Stimulated activated CD4-positive, alpha-beta T cell treated with anti-CD3 and anti-CD28 coated beads, Interleukin-4, amount 100 ng/mL, for 24 hours (primary cell): ENCODE data around the gene SLC13A4.
"Not testable (repeated sequence)": the region's sequence is repeated elsewhere in the genome, so short reads cannot be mapped to it uniquely, and the experiment has no call there.

Source experiments
- DNase-seq: peaks from one replicate; pipeline ENCODE4 v3.0.0-alpha.2; 2020

The SLC13A4 gene, protein sequence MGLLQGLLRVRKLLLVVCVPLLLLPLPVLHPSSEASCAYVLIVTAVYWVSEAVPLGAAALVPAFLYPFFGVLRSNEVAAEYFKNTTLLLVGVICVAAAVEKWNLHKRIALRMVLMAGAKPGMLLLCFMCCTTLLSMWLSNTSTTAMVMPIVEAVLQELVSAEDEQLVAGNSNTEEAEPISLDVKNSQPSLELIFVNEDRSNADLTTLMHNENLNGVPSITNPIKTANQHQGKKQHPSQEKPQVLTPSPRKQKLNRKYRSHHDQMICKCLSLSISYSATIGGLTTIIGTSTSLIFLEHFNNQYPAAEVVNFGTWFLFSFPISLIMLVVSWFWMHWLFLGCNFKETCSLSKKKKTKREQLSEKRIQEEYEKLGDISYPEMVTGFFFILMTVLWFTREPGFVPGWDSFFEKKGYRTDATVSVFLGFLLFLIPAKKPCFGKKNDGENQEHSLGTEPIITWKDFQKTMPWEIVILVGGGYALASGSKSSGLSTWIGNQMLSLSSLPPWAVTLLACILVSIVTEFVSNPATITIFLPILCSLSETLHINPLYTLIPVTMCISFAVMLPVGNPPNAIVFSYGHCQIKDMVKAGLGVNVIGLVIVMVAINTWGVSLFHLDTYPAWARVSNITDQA

DNA sequence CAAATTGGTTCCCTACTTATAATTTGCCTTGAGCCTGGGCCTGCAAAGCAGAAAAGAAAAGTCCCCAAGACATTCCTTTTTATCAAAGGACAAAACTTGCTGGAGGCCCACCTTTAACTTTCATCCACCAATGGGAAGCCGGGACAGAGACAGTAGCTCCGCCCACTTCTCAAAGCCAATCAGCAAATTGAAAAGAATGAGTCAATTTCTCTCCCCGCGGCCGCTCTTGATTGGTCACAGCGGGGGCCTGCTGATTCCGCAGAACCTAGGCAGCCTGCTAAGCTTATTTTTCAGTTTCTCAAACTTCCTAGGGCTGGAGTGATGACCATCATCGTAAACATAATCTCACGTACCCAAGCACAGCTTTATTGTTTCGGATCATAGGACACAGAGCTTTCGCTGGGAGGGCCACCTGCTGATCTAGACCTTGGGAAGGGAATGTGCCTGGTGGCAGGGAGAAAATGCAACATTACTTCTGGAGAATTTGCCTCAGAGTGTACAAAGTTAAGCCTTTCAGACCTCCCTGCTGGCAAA, at the start of gene SLC13A4:
Gene SLC13A4, minus strand, starts transcription at position 51 of the 534 bp plus-strand sequence. CDS start 690 bp downstream, outside the sequence.
- DNase-seq = no peak

DNA sequence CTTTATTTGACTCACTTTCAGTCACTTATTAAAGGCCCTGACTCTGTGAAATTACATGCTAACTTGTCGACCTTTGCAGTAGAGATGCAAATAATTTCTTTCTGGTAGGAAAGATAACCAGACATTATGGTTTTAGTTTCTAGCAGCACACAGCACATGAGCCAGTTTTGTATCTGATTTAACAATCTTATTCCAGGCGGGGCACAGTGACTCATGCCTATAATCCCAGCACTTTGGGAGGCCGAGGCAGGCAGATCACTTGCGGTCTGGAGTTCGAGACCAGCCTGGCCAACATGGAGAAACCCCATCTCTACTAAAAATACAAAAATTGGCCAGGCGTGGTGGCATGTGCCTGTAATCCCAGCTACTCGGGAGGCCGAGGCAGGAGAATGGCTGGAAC, 47.9 kb upstream of the SLC13A4 start:
- DNase-seq = not testable (repeated sequence)

DNA sequence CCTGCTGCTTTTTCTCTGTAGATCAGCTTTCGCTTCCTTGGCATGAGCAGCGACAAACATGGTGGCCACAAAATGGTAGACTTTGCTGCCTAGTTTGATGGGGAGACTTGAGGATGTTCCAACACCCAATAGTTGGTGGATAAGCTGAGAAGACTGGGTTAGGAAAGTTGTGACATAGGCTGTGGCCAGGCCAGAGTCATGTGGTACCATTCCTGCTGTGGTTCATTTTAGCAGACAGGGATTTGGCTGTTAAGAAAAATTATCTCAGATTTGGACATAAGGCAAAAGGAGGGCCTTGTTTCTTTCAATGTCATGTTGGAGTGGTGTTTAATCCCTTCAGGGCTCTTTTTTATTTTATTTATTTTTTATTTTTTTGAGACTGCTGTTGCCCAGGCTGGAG, 47.2 kb upstream of the SLC13A4 start:
- no peak for DNase-seq

DNA sequence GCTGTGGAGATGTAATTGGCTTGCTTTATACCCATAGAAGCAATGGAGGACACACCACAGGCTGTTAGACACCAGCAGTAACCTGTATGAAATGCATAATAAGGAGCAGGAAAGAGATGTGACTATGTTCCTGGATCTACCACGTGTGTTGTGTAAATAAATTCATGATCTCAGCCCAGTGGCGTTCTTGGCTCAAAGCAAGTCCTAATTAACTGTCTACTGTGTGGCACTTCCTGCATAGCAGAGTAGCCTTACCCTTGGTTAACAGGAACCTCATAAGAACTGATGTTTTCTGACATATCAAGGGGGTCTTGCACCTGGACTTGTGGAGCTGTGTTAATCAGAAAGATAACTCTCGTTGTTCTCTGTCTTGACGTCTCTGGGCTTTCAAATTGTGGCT, 46.3 kb upstream of the SLC13A4 start:
- DNase-seq = no peak

DNA sequence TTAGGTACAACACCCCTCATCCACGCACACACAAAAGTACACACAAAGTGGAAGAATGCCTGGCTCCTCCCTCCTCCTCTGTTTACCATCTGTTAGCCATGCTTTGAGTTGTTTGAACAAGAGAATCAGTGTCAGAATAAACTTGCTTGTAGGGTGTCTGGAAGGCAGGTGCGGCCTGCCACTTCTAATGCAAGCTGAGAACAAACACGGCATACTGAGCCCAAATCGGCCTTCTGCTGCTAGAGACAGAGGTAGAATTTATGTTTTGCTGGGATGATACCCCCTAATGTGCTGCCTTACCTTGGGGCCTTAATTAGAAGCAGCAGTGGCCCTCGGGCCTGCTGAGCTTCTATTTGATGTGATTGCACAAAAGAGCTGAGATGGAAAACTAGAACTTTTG, 45.5 kb upstream of the SLC13A4 start:
- DNase-seq = no peak

DNA sequence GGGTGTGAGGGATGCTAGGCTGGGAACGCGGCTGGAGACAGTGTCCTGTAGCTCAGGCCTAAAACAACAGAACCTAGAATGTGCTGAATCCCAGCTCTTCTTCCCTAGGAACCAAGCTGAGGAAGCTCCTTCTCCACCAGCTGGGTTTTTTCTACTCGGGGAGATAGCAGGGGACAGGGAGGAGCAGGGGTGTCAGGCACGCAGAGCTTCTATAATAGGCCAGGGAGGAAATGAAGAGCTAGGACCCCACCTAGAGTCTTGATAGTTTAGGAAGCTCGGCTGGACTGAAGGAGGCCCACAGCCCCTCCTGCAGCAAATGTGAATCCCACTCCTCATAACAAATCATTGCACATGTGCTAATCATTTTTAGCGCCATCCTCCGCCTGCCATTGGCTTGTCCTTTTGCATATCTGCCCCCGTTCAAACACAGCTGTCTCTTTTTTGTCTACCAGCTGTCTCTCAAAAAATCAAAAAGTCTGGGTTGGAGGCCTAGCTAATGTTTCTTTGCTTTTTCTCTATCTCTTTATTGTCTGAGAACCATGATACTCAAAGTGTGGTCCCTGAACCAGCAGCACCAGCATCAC, 44.7 kb upstream of the SLC13A4 start:
- no peak for DNase-seq

DNA sequence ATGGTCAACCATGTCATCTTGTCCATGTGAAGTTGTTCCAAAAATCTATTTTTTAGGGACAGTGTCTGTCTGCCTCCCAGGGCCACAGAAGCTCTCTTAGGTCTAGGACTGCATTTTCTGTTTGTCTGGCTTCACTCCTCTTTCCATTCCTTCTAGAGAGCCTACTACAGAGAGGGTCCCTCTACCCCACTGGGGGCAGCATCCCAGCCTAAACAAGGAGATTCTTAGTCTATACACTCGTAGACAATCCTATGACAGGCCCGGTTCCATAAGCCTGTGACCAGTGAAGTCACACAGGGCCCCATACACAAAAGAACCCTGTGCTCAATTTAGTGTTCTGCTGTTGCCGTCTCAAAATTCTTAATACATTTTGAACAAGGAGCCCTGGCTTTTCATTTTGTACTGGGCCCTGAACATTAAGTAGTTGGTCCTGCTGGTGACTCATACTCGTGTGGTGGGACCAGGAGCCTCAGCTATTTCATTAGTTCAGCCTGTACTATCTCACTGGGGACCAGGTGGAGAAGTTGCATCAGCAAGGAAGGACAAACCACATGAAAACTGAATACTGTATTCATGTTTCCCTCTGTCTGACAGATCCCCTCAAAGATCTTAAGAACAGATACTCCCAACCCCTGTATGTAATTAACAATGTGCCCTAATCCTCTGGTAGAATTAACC, 44.1 kb upstream of the SLC13A4 start:
- no peak for DNase-seq

DNA sequence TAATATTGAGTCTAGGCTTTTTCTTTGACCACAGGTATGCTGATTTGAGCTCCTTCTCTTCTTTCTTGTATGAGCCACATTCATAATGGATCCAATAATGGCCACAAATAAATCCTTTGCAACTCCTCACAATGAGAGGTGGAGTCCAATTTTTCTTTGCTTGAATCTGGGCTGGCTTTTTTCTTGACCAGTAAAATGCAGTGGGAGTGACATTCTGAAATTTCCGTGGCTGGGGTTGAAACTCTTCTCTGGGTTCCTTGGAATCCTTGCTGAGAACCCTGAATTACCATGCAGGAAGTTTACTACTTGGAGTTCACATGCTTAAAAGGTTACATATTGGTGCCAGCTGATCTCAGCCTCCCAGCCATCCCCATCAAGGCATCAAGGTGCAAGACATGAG, 43.1 kb upstream of the SLC13A4 start:
- DNase-seq = no peak

DNA sequence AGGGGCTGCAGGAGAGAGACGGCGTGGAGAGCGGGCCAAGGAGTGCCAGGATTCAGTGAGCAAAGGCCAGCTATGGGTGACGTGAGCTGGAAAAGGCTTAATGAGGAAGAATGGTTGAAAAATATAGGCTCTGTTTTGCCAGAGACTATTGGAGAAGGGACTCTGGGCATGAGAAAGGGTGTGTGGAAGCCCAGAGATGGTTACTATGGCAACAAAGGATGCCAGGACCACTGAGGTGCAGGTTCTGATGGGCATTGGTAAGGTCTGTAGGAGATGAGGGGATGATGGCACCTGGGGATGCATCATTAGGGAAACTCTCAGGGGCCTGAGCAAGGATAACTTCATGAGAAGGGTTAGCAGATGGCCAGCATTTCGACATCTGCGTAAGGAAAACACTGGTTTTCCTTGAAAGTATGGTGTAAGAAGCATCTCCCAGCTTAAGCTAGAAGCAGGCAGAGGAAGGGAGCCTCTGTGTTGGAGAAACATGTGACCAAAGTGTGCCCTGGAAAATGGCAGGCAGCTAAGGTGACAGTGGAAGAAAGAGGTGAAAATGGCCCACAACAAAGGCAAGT, 42.2 kb upstream of the SLC13A4 start:
- no peak for DNase-seq

DNA sequence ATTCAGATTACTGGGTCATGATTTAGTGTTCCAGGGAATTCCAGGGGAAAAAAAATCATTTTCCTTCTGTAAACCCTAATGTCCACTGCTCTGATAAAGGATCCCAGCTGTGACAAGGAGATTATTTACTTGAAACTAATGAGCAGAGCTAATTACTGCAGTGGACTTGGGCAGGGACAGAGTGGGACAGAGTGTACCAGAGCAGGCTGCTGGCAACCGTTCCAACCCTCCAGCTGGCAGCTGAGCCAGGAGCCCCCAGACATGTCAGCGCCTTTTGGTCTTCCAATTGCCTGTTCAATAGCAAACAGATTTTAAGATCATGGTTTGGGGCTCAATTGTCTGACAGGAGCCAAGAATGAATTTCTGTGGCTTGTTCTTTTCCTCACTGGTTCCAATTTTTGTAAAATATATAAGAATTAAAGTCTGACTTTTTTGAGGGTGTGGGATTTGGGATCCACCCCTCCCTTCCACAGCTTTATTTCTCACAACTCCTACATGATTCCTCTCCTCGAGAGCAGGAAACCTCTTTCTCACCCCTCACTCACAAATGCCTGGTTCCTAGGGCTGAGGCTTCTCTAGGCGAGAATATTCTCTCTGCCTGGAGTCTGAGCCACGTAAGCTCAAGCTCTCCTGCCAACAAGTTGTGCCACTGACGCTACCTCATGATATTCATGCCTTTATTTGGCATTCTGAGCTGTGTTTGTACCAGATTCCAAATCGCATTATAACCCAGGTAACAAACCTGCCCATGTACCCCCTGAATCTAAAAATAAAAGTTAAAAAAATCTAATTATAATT, 41.2 kb upstream of the SLC13A4 start:
- DNase-seq = no peak

DNA sequence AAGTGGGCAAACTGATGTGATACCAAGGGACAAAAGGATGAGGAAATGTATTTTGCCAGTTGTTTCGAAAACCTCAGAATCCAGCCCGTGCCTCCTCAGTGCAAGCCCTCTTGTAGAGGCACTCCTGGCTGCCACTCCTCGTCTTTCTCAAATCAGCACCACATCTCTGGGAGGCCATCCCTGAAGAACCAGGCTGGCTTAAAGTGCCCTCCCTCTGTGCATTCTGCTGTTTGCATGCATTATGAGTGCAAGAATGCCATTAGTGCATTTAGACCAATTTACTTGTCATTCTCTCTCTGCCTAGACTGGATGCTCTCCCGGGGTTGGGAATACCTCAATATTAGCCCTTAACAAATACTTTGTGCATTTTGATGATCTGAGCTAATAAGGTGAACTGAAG, 40.5 kb upstream of the SLC13A4 start:
- DNase-seq = no peak

DNA sequence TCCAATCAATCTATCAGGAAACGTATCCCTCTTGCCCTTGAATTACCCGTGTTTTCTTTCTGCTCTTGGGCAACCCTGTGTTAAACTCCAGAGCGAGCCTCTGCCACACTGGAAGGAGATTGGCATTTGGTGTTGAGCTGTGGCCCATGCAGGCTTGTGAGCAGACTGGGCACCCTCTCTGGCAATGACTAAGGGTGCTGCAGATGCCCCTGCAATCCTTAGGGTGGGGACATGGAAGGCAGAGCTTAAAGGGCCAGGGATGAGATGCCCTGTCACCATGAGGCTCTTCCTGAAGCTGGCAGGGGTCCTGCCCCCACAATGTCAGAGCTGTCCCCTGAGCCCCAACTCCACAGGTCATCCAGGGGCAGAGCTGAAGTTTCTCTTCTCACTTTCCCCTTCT, 40.1 kb upstream of the SLC13A4 start:
- DNase-seq = no peak

DNA sequence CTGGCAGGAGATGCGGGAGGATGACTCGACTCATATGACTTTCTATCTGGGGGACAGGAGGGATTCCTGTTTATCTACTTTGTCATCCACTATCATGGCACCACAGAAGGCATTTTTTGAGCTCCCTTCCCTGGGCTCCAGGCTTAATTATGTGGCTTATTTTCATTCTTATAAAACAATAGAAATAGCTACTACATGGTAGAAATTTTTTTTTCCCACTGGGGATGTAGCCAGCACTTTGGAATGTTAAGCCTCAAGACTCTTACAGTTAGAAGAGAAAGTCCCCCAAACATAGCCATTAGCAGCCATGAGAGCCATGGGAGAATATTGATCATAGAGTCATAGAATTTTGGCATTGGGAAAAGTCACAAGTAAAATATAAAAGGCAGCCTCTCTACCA, 35.3 kb upstream of the SLC13A4 start:
- no peak for DNase-seq

DNA sequence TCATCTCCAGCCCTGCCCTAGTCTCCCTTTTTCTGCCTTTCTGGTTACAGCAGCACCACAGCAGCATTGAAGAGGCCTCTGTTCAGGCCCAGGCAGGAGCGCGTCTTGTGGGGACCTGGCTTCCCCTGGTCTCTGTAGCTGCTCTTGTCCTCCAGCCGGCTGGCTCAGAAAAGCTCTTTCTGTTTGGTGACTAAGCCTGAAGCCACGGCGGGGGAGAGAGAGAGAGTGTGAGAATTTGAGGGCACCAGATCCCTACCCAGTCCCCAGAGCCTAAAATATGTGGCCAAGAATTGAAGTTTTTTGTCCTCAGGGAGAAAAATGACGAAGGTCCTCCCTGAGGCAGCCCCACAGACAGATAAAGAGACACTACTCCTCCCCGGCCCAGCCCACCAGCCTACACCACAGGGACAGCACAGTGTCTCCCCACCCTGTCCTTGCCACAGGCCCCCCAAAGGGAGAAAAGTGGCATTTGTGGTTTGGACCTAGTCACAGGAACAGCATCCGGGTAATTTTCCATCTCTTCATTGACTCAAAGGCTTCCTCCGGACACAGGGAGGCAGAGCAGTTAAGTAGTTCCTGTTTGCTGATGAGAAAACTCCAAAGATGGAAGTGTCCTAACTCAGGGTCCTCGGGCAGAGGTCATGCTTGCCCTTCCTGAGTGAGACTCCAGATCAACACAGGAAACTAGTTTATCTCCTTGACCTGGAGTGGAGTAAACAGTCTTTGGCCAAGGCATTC, 33.9 kb upstream of the SLC13A4 start:
- no peak for DNase-seq

DNA sequence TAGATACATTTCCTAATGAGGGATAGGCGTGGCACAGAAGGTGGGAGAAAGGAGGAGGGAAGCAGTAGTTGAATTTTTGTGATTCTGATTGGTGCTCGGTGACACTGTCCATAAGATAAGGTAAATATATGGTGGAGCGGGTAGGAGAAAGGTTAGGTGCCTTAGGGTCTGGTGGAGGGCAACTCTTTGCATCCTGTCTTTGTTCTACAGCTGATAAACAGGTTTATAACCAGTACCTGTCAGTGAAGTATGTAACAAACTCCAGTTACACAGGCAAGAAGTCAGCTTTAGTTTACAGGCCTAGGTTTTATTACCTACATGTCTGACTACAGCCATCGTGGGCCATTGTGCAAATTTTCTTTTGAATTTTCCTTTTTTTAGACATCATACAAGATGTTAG, 31.5 kb upstream of the SLC13A4 start:
- DNase-seq = no peak

DNA sequence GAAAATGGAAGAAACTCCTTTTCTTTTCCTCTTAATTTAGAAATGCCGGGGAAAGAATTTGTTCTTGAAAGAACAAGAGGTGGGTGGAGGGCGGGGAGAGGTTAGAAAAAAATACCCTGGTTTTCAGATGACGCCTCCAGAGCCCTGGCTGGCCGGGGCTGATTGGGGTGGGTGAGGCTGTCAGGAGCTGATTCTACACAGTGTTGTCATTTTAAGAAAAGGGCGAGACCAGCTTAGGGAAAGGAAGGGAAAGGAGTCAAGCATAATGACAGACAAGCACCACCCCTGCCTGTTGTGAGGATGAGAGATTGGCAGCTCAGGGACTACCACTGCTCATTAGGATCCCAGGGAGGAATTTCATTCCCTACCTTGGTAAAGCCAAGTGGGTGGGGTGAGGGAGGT, 30.5 kb upstream of the SLC13A4 start:
- DNase-seq = no peak

DNA sequence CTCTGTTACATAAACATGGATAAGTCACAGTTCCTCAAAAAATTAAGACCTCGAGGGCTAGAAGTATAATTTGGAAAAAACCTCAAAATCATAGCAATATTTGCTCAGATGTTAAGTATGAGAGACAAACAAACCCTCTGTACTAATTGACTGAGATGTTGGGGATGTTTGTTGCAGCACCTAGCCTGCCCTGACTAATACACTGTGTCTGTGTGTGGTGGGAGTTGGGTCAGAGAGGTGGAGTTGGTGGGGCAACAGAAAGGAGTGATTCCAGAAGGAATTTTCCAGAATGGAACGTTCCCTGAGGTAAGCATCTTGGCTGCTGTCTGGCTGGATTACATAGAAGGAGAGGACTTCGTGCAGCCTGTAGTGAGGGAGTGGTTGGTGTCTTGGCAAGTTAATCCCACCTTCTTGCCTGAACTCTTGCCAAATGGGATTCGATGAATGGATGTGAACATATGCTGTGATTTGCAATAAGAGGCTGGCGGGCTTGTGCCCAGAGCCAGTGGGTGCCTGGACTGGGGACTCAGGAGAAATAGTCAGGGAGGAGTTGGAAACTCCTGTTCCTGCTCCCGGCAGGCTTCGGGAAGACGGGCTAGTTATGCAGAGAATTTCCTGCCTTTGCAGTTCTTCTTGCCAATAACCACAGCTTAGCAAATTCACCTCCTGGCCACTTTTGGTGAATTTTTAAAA, 29.9 kb upstream of the SLC13A4 start:
- DNase-seq = no peak

DNA sequence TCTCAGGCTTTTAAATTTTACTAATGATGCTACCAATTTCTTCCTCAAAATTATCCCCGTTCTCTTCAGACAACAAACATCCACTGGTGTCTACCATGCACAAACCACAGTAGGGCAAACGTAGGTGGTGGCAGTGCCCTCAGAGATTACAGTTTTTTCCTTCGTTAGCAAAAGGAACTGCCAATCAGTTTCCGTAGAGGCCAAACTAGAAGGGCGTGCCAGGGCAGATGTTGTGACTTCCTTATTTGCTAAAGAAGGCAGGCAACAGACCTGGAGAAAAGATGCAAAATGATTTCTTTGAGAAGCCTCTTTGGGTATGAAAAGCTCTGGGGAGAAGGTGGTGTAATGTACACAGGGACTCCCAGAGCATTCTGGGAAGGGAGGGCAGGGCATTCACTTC, 28.2 kb upstream of the SLC13A4 start:
- no peak for DNase-seq

DNA sequence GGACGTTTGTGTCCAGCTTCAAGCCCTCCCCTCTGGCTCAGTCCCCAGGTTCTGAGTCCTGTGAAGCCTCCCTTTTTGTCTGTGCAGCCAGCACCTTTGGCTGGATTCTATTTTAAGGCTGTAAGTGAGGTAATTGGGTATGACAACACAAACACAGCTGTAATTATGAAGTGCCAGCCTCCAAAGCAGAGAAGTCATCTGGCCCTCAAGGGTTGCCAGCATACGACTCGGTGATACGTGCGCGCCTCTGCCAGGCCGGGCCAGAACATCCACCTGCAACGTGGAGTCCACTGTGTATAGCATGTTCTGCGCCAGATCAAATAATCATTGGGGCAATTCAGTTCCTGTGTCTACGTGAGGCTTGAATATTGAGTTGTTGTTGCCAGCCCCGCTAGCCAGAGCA, 27.4 kb upstream of the SLC13A4 start:
- no peak for DNase-seq

DNA sequence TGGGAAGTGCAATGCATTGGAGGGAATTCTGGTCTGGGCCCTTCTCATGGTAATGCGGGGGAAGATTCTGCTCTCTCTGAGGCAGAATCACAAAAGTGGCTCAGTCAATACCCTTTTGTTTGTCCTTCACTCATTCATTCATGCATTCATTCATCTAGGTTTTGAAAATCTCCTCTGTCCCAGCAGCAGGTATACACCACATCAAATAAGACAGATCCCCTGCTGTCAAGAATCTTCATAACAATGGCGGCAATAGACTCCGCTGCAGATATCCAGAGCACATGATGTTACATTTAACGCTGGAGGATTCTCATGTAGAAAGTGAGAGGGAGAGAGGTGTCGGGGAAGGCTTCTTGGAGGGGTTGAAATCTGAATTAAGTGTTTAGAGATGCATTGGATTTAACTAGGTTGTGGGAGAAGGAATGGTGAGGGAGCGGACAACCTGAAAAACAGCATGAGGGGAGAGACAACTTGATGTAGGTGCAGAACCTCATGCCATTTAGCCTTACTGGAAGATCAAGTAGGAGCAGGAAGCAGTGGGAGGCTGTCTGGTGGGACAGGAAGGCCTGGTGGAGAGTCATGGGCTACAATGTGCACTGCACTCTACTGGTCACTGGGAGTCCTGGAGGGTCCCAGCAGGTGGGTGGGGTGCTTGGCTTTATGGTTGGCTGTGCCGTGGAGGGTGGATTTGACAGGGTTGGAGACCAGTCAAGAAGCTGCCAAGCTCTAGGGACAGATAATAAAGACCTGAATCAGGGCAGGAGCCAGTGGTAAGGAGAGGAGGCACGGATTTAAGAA, 25.8 kb upstream of the SLC13A4 start:
- DNase-seq = no peak
